Measurements from ENCODE around the gene CCDC106.

- TF ChIP-seq EZH2phosphoT487 (IDR thresholded peaks at IDR 0.05; ENCODE audit: insufficient read depth, low read depth) (no peak), EZH2 (IDR thresholded peaks at IDR 0.05; ENCODE audit: insufficient read depth, poor library complexity, severe bottlenecking) (no peak)
These were observed 23.7 kb upstream of the CCDC106 start, which contains the start of gene ZNF784 for GRCh38 chr19:55624109-55625003.

All from GM23248 (cell line).